ENCODE data around the gene RERE.

RERE gene

DNA sequence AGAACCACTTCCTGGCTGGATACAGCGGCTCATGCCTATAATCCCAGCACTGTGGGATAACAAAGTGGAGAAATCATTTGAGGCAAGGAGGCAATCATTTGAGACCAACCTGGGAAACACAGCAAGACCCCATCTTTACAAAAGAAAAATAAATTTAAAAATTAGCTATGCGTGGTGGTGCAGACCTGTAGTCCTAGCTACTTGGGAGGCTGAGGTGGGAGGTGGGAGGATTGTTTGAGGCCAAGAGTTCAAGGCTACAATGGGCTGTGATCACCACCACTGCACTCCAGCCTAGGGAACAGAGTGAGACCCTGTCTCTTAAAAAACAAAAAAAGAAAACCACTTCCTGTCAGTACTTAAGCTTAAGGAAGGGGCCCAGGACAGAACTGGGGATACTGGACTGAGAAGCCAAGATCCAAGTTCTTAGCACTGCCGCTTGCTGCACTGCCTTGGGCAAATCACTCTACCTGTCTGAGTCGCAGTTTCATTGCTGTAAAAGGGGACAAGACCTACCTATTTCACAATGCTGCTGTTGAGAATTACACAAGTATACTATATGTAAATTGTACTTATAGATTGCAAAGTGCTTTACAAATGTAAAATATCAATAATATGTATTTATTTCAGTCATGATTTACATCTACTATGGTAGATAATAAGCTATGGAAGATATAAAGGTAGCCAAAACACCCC, 154.9 kb downstream of the RERE start:
- no peaks in the 10 kb centered on the region for H3K9me3 Mint-ChIP-seq (ENCODE audit: low read depth)
- peaks cover 2% of the 10 kb centered on the region for H3K36me3 Mint-ChIP-seq
- no peak overlapping the region for H3K27ac Mint-ChIP-seq
- no peak overlapping the region for H3K4me3 Mint-ChIP-seq
- H3K4me1 Mint-ChIP-seq (ENCODE audit: low read depth) = peaks cover 7% of the 10 kb centered on the region
- no peaks in the 10 kb centered on the region for H3K27me3 Mint-ChIP-seq

DNA sequence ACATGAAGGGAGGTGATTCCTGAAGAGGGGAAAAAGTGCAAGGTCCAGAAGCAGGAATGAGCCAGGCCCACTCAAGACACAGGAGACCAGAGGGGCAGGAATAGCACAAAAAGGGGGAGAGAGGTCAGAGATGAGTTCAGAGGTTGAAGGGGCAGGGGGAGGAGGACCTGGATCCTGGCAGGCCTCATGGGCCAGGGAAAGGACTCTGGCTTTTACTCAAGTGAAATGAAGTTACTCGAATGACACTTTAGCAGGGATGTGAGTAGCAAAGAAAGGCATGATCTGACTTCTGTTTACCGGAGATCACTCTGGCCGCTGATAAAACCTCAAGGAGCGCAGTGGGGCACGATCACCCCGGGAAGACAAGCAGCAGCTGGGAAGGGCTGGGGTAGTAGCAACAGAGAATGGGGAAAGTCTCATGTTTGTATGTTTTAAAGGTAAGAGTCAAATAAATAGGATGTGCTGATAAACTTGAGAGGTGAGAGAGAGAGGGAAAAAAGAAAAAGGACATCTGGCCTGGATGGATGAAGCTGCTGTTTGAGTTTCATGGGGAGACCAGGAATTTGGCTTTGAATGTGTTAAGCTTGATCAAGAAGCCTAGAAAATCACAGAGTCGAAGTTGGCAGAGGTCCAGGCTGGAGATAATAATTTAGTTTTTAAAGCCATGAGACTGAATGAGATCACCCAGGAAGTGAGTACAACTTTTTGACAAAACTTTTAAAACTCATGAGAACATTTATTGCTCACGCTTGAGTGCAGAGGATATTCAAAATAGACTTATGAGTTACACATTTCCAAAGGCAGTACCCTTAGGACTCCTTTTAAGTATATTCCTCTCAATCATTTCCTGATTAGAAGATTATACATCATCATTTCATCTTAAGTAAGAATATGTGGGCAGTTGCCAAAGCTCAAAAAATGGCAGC, 156.0 kb downstream of the RERE start:
- no peak overlapping the region for H3K4me3 Mint-ChIP-seq
- no peaks in the 10 kb centered on the region for H3K27me3 Mint-ChIP-seq
- no peaks in the 10 kb centered on the region for H3K9me3 Mint-ChIP-seq (ENCODE audit: low read depth)
- no peak overlapping the region for H3K27ac Mint-ChIP-seq
- peaks cover 2% of the 10 kb centered on the region for H3K36me3 Mint-ChIP-seq
- H3K4me1 Mint-ChIP-seq (ENCODE audit: low read depth) = peaks cover 5% of the 10 kb centered on the region

DNA sequence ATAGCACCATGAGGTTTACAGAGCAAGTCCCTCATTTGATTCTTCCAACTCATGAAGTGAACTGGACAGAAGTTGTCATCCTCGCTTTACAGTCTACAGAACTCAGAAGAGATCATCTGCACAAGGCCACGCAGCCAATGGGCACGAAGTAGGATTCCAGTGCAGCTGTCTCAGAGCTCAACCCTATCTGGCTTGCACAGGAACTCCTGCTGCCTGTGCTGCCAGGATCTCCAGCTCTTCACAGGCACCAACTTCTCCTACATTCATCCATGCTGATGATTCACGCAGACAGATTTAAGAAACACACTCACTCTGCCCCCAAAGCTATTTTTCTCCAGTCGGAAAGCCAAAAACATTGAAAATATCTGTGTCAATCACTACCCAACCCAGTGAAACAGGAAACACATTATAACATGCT, 157.0 kb downstream of the RERE start:
- no peaks in the 10 kb centered on the region for H3K9me3 Mint-ChIP-seq (ENCODE audit: low read depth)
- no peak overlapping the region for H3K27ac Mint-ChIP-seq
- H3K27me3 Mint-ChIP-seq = no peaks in the 10 kb centered on the region
- H3K4me1 Mint-ChIP-seq (ENCODE audit: low read depth) = peaks cover 5% of the 10 kb centered on the region
- H3K36me3 Mint-ChIP-seq = peaks cover 11% of the 10 kb centered on the region
- H3K4me3 Mint-ChIP-seq = no peak overlapping the region

DNA sequence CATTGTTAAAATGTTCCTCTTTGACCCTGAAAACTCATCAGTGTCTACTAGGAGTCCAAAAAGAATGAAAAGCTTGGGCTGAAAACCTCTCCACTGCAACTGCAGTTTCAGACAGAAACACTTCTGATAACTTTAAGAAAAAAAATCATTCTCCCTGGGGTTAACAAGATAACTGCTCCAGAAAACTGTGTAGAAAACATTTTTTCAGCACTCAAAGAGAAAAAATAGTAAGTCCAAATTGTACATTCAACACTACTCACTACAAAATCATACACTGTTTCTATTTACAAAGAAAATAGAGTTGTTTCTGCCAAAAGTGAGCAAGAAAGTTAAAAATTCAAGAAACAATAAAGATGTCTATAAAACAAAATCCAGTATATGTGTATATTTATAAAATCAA, 157.8 kb downstream of the RERE start:
- Mint-ChIP-seq H3K4me1 (ENCODE audit: low read depth) (peaks cover 5% of the 10 kb centered on the region), H3K27me3 (no peaks in the 10 kb centered on the region), H3K9me3 (ENCODE audit: low read depth) (no peaks in the 10 kb centered on the region), H3K27ac (no peak overlapping the region), H3K4me3 (no peak overlapping the region), H3K36me3 (peaks cover 11% of the 10 kb centered on the region)

DNA sequence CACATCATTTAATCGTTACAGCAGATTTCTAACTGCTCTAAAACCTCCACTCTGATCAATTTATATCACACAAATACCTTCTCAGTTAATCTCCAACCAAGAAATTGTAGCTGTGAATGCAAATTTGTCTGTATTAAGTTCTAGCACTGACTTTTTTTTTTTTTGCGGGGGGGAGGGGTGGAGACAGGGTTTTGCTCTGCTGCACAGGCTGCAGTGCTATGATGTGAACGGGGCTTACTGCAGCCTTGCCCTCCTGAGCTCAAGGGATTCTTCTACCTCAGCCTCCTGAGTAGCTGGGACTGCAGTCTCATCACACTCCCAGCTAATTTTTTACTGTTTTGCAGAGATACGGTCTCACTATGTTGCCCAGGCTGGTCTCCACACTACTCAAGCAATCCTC, 163.6 kb downstream of the RERE start:
- Mint-ChIP-seq H3K27me3 (no peaks in the 10 kb centered on the region), H3K4me1 (ENCODE audit: low read depth) (peaks cover 24% of the 10 kb centered on the region), H3K9me3 (ENCODE audit: low read depth) (no peaks in the 10 kb centered on the region), H3K27ac (no peak overlapping the region), H3K4me3 (no peak overlapping the region), H3K36me3 (peaks cover 26% of the 10 kb centered on the region)

DNA sequence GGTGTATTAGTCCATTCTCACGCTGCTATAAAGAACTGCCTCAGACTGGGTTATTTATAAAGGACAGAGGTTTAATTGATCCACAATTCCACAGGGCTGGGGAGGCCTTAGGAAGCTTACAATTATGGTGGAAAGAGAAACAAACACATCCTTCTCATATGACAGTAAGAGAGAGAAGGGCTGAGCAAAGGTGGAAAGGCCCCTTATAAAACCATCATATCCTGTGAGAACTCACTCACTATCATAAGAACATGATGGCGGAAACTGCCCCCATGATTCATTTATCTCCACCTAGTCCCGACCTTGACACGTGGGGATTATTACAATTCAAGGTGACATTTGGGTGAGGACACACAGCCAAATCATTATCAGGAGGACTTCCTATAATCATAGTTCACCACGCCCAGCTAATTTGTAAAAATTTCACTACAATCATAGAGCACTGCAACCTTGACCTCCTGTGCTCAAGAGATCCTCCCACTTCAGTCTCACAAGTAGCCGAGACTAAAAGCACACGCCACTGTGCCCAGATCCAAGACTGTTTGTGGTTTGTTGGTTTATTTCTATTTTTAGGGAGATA, 164.9 kb downstream of the RERE start:
- peak overlapping the region; percentile 52 for H3K27ac Mint-ChIP-seq
- no peak overlapping the region for H3K4me3 Mint-ChIP-seq

DNA sequence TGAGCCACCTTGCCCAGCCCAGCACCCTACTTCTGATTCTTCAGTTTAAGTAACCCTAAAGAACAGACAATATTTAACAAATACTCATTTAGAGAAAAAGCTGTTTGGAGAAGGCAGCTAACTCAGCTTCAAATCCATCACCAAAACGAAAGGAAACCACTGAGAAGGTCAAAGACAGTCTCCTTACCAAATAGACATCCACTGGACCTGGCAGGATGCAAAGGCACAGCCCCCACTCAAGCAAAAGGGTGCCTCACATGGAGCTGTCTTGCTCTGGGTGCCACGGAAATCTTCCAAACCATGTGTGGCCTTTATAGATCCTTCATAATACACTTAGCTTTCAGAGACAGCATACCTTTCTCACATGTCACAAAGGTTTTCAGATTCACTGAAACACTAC, 165.5 kb downstream of the RERE start:
- Mint-ChIP-seq H3K4me3 (no peak overlapping the region), H3K4me1 (ENCODE audit: low read depth) (peaks cover 22% of the 10 kb centered on the region), H3K36me3 (peaks cover 28% of the 10 kb centered on the region), H3K27ac (peak overlapping the region; percentile 52), H3K9me3 (ENCODE audit: low read depth) (no peaks in the 10 kb centered on the region), H3K27me3 (no peaks in the 10 kb centered on the region)

More for the DNA sequence above, 164.9 kb downstream of the RERE start:
- Mint-ChIP-seq H3K9me3 (ENCODE audit: low read depth) (no peaks in the 10 kb centered on the region), H3K4me1 (ENCODE audit: low read depth) (peaks cover 22% of the 10 kb centered on the region), H3K27me3 (no peaks in the 10 kb centered on the region), H3K36me3 (peaks cover 25% of the 10 kb centered on the region)

DNA sequence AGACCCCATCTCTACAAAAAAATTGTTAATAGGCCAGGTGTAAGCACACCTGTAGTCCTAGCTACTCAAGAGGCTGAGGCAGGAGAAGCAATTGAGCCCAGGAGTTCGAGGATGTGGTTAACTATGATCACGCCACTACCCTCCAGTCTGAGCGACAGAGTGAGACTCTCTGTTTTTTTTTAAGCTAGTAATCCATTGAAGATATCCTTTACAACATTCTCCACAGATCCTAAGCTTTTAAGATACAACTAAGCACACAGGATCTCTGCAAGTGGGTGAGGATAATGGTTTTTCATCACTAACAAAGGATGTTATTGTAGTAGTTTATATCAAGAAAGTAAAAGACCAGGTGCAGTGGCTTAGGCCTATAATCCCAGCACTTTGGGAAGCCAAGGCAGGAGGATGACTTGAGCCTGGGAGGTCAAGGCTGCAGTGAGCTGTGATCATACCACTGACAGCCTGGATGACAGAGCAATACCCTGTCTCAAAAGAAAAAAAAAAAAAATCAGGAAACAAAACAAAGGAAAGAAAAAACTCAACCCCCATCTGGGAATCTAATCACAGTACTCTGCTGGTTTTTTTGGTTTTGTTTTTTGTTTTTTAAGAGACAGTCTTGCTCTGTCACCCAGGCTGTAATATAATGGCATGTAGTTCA, 166.1 kb downstream of the RERE start:
- no peaks in the 10 kb centered on the region for H3K9me3 Mint-ChIP-seq (ENCODE audit: low read depth)
- H3K36me3 Mint-ChIP-seq = peaks cover 29% of the 10 kb centered on the region
- H3K4me1 Mint-ChIP-seq (ENCODE audit: low read depth) = peaks cover 22% of the 10 kb centered on the region
- no peak overlapping the region for H3K27ac Mint-ChIP-seq
- H3K27me3 Mint-ChIP-seq = no peaks in the 10 kb centered on the region
- no peak overlapping the region for H3K4me3 Mint-ChIP-seq

DNA sequence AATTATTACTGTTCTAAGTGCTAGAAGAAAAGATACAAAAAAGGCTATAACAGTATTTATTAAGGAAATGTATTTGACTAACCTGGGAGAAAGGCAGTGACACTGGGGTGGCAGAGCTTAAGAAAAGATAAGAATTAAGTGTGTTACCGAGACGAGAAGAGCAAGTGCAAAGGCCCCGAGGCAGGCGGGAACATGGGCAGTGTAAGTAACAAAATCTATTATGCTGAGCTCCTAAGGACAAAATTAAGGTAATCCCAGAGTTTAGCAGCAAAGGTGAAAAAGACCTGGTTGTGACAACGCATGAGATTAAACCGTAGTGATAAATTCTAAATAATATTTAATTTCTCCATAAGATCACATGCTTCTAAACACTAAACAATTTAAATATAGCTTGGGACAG, 167.6 kb downstream of the RERE start:
- no peak overlapping the region for H3K4me3 Mint-ChIP-seq
- peaks cover 22% of the 10 kb centered on the region for H3K4me1 Mint-ChIP-seq (ENCODE audit: low read depth)
- peaks cover 20% of the 10 kb centered on the region for H3K36me3 Mint-ChIP-seq

DNA sequence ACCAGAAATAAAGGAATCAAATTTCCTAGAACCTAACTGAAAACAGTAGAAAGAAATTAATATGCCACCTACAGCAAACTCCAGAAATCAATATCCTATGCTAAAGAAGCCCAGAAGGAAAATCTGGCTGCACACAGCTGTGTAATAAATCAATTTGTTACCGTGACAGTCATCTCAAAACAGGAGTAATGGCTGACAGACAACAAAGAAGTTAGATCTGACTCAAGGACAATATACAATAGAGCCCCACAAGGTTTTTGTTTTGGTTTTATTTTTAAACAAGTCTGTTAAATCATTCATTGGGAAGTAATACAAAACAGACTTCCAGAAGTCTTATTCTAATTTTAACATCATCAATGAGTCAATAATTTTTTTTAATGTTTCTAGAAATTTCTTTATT, 168.4 kb downstream of the RERE start:
- Mint-ChIP-seq H3K27ac (no peak overlapping the region), H3K9me3 (ENCODE audit: low read depth) (no peaks in the 10 kb centered on the region), H3K36me3 (peaks cover 21% of the 10 kb centered on the region), H3K4me3 (no peak overlapping the region), H3K4me1 (ENCODE audit: low read depth) (peaks cover 22% of the 10 kb centered on the region), H3K27me3 (no peaks in the 10 kb centered on the region)

More for the DNA sequence above, 167.6 kb downstream of the RERE start:
- no peaks in the 10 kb centered on the region for H3K27me3 Mint-ChIP-seq
- H3K27ac Mint-ChIP-seq = no peak overlapping the region
- no peaks in the 10 kb centered on the region for H3K9me3 Mint-ChIP-seq (ENCODE audit: low read depth)

DNA sequence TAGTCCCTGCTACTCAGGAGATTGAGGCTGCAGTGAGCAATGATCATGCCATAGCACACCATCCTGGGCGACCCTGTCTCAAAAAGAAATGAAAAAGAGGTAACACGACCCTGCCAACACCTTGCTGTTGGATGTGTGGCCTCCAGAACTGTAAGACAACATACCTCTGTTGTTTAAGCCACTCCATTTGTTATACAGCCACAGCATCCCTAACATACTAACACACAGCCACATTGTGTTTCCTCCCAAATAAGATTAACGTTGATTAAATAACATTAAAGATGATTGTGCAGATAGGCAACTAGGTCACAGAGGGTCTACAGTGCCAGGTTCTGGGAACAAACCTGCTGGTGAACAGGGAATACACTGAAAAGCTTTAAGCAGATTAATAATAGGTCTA, 170.4 kb downstream of the RERE start:
- peaks cover 23% of the 10 kb centered on the region for H3K4me1 Mint-ChIP-seq (ENCODE audit: low read depth)
- no peaks in the 10 kb centered on the region for H3K27me3 Mint-ChIP-seq
- H3K4me3 Mint-ChIP-seq = no peak overlapping the region
- H3K9me3 Mint-ChIP-seq (ENCODE audit: low read depth) = no peaks in the 10 kb centered on the region
- no peak overlapping the region for H3K27ac Mint-ChIP-seq
- peaks cover 18% of the 10 kb centered on the region for H3K36me3 Mint-ChIP-seq

DNA sequence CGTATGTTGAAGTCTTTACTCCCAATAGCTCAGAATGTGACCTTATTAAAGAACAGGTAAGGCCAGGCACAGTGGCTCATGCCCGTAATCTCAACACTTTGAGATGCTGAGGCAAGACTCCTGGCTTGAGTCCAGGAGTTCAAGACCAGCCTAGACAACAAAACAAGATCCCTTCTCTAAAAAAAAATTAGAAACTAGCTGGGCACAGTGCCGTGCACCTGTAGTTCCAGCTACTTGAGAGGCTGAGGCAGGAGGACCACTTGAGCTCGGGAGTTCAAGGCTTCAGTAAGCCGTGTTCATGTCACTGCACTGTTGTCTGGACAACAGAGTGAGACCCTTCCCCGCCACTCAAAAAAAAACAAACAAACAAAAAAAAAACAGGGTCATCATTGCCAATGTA, 171.3 kb downstream of the RERE start:
- Mint-ChIP-seq H3K9me3 (ENCODE audit: low read depth) (no peaks in the 10 kb centered on the region), H3K4me3 (no peak overlapping the region), H3K27ac (no peak overlapping the region), H3K27me3 (no peaks in the 10 kb centered on the region), H3K4me1 (ENCODE audit: low read depth) (peaks cover 17% of the 10 kb centered on the region), H3K36me3 (peaks cover 18% of the 10 kb centered on the region)

DNA sequence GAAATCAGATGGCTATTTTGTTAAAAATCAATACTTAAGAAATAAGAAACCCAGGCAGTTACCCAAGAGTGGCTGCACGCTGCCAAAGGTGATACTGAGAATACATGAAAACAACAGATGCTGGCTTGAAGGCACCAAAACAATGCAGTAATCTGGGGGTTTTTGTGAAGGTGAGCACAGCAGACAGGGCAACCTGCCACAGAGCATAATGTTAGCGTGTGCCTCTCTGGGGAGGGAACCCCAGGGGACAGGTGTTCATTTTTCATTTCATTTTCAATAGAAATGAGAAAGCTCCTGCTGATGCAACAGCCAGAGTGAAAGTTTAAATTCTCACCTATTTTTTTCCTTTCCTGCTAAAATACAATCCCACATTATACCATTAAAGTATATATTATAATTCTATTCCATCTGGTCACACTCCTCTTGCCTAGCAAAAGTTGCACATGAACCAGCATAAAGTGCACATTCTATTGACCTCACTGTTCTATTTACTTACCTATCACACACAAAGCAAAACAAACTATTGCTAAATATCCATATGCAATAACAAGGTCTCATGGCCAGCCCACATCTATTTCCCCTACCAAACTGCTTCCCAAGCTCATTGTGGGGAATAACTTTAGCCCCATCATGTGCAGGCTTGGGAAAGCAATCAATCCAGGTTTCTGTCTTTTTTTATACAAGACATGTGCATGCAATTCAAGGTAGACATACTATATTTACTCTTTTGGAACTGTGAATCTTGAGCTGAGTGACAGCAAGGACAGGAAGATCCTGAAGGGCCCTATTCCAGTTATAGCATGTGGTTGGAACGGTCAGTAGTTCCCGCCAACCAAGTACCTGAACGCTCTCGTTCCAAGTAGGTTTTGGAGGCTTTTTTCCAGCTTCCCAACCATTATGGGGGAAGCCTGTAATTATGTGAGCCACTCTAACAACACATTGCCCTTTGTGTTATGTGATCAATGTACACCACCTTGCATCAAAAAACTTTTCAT, 173.6 kb downstream of the RERE start:
- Mint-ChIP-seq H3K4me3 (no peak overlapping the region), H3K27ac (no peak overlapping the region), H3K36me3 (peaks cover 16% of the 10 kb centered on the region), H3K4me1 (ENCODE audit: low read depth) (peaks cover 11% of the 10 kb centered on the region), H3K27me3 (no peaks in the 10 kb centered on the region), H3K9me3 (ENCODE audit: low read depth) (no peaks in the 10 kb centered on the region)

DNA sequence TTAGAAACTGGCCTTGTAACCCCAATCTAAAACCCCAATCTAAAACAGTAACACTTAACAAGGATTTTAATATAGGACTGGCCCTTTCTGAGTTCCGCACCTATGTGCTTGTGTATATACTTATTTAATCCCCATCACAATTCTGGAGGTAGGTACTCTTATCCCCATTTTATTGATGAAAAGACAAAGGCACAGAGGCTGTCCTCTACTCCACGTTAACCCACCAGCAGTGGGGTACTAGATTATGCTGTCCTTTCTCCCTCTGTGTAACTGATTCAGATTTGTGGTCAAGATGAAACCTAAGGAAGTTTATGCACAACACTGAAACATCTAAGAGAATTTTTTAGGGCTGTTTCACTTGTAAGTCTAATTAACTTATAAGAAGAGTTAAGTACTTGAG, 175.3 kb downstream of the RERE start:
- Mint-ChIP-seq H3K27ac (no peak overlapping the region), H3K36me3 (peaks cover 13% of the 10 kb centered on the region), H3K9me3 (ENCODE audit: low read depth) (no peaks in the 10 kb centered on the region), H3K4me1 (ENCODE audit: low read depth) (peaks cover 10% of the 10 kb centered on the region), H3K4me3 (no peak overlapping the region), H3K27me3 (no peaks in the 10 kb centered on the region)

Data from activated naive CD8-positive, alpha-beta T cell (primary cell).